Bronchial epithelial cell (primary cell): ENCODE results near the gene PTBP1. TPM values are rescaled to one million over a fixed set of nuclear protein-coding genes. Genes with fewer than 3 reads are reported as not detected.
"Not testable (repeated sequence)": the region's sequence is repeated elsewhere in the genome, so short reads cannot be mapped to it uniquely, and the experiment has no call there.

Experiments
- DNase-seq: peaks from one replicate; pipeline ENCODE4 v3.0.0-alpha.2; 2010; ENCODE audit warnings: low read depth
- FAIRE-seq: peaks from 2 replicates; lab custom pipeline; 2011; peaks lifted over from hg19 to GRCh38; lab: Jason Lieb, UNC
- H3K27me3 ChIP-seq: 2 replicates; pipeline ENCODE4 v1.5.1; 2011; ENCODE audit warnings: low read length; ENCODE audit not compliant: control insufficient read depth, insufficient read depth
- H3K36me3 ChIP-seq: 2 replicates; pipeline ENCODE4 v1.5.1; 2011; ENCODE audit warnings: low read length; ENCODE audit not compliant: control insufficient read depth, insufficient read depth
- H3K4me3 ChIP-seq: 2 replicates; pipeline ENCODE4 v1.5.1; 2011; ENCODE audit warnings: mild to moderate bottlenecking, low read depth, low read length, control low read depth
- CTCF ChIP-seq: IDR thresholded peaks from 2 replicates; pipeline ENCODE4 v1.5.1; 2011; ENCODE audit warnings: mild to moderate bottlenecking, moderate library complexity, low read length, control low read depth, inconsistent platforms; ENCODE audit not compliant: insufficient read depth, severe bottlenecking
- total RNA-seq: library from RNA; depleted of rRNA; stranded (reverse); fragments of >200 nt; gene quantifications from 2 replicates; pipeline ENCODE4 v1.2.1, GENCODE V29; 2014

The PTBP1 gene
- total RNA-seq, 1 donor from 2014 or later: 99.0 TPM

- no peaks in the 10 kb centered on the region for H3K36me3 ChIP-seq
- DNase-seq (no peak), FAIRE-seq (no peak)
- H3K27me3 ChIP-seq: no peaks in the 10 kb centered on the region
- no peak overlapping the region for H3K4me3 ChIP-seq
- TF ChIP-seq CTCF: no peak
Observed at GRCh38 chr19:834216-834615, 37.0 kb downstream of the PTBP1 start.

- Histone ChIP-seq H3K36me3 (no peaks in the 10 kb centered on the region), H3K27me3 (no peaks in the 10 kb centered on the region), H3K4me3 (no peak overlapping the region)
- FAIRE-seq: no peak
- DNase-seq: no peak
- TF ChIP-seq CTCF: no peak
Observed at GRCh38 chr19:835210-835810, 38.1 kb downstream of the PTBP1 start.

GRCh38 chr19:840519-841206 lies 43.4 kb downstream of the PTBP1 start, which contains the start of gene PRTN3:
Gene PRTN3 (plus strand): TSS chr19:840999. CDS start chr19:841009, 10 bp downstream.
- Histone ChIP-seq H3K27me3 (no peaks in the 10 kb centered on the region), H3K36me3 (no peaks in the 10 kb centered on the region), H3K4me3 (no peak within 1 kb of the TSS)
- no peak for TF ChIP-seq CTCF
- no peak for DNase-seq
- FAIRE-seq: no peak

- H3K4me3 ChIP-seq, FAIRE-seq, DNase-seq, H3K27me3 ChIP-seq, H3K36me3 ChIP-seq: not testable (repeated sequence)
Observed at GRCh38 chr19:842802-843179, 45.5 kb downstream of the PTBP1 start.

- H3K4me3 ChIP-seq: peak overlapping the region; percentile 2
- FAIRE-seq: no peak
Observed at GRCh38 chr19:843180-843835, 46.1 kb downstream of the PTBP1 start.

More at GRCh38 chr19:843180-843835, 46.1 kb downstream of the PTBP1 start:
- Histone ChIP-seq H3K36me3 (no peaks in the 10 kb centered on the region), H3K27me3 (peaks cover 1% of the 10 kb centered on the region)
- DNase-seq: no peak
- peak; percentile 5 for TF ChIP-seq CTCF
